CD14-positive monocyte (primary cell): ENCODE measurements around the gene BCAR3. TPM values are rescaled to one million over a fixed set of nuclear protein-coding genes. Genes with fewer than 3 reads are reported as not detected.

Source experiments
- DNase-seq, 3 donors: peaks; one replicate each; pipeline ENCODE4 v3.0.0-alpha.2; 2011 to 2022
- H2AFZ ChIP-seq: 2 replicates; pipeline ENCODE4 v1.6.0; 2012; ENCODE audit warnings: mild to moderate bottlenecking, low read depth, low read length, inconsistent platforms; ENCODE audit not compliant: insufficient read depth, poor library complexity, severe bottlenecking
- H3K27ac ChIP-seq, 2 donors: 1 replicate in 1 of 2; 2 replicates in 1 of 2; pipeline ENCODE4 v1.5.1; 2012 to 2013; ENCODE audit warnings: low read length in 2 of 2, control low read depth in 1 of 2, inconsistent platforms in 1 of 2, low read depth in 1 of 2, mild to moderate bottlenecking in 1 of 2
- H3K27me3 ChIP-seq, 2 donors: one replicate each; pipeline versions ENCODE4 v1.6.0 to v1.6.1; 2011 to 2013; ENCODE audit warnings: low read length in 2 of 2; ENCODE audit not compliant: control insufficient read depth in 2 of 2, insufficient read depth in 2 of 2
- H3K36me3 ChIP-seq, 2 donors: replicated peaks in 1 of 2; 1 replicate in 1 of 2; 2 replicates in 1 of 2; pipeline versions ENCODE4 v1.5.1 to v1.6.1; 2012 to 2013; ENCODE audit warnings: low read length in 2 of 2, control low read depth in 1 of 2, inconsistent platforms in 1 of 2, mild to moderate bottlenecking in 1 of 2; ENCODE audit not compliant: insufficient read depth in 2 of 2, control insufficient read depth in 1 of 2
- H3K4me1 ChIP-seq, 2 donors: 1 replicate in 1 of 2; 2 replicates in 1 of 2; pipeline versions ENCODE4 v1.5.1 to v1.6.1; 2012 to 2013; ENCODE audit warnings: low read length in 2 of 2, control low read depth in 1 of 2, inconsistent platforms in 1 of 2, mild to moderate bottlenecking in 1 of 2, moderate library complexity in 1 of 2; ENCODE audit not compliant: insufficient read depth in 2 of 2, control insufficient read depth in 1 of 2
- H3K4me2 ChIP-seq: replicated peaks from 2 replicates; pipeline ENCODE3; 2012; ENCODE audit warnings: low read length, moderate library complexity, mild to moderate bottlenecking; ENCODE audit not compliant: poor library complexity, severe bottlenecking; ENCODE audit errors: extremely low read depth
- H3K4me3 ChIP-seq, 3 experiments: fragments of 200-600 bp in 1 of 3; sonication (generic) in 1 of 3; replicated peaks in 1 of 3; 1 replicate in 2 of 3; 2 replicates in 1 of 3; pipeline ENCODE4 v1.5.1; 2011 to 2013; ENCODE audit warnings: low read length in 3 of 3, mild to moderate bottlenecking in 3 of 3, control low read depth in 2 of 3, low read depth in 2 of 3, inconsistent platforms in 1 of 3, moderate library complexity in 1 of 3
- H3K79me2 ChIP-seq: 2 replicates; pipeline ENCODE4 v1.6.0; 2012; ENCODE audit warnings: mild to moderate bottlenecking, control low read depth, inconsistent platforms, low read length, moderate library complexity; ENCODE audit not compliant: insufficient read depth
- H3K9ac ChIP-seq: 2 replicates; pipeline ENCODE4 v1.6.0; 2017; ENCODE audit warnings: low read length, mild to moderate bottlenecking; ENCODE audit not compliant: insufficient read depth, poor library complexity, severe bottlenecking
- H3K9me3 ChIP-seq, 2 donors: replicated peaks in 1 of 2; 1 replicate in 1 of 2; 2 replicates in 1 of 2; pipeline versions ENCODE4 v1.5.1 to v1.6.1; 2012 to 2013; ENCODE audit warnings: low read length in 2 of 2, control low read depth in 1 of 2; ENCODE audit not compliant: control insufficient read depth in 1 of 2, insufficient read depth in 1 of 2
- H4K20me1 ChIP-seq: 2 replicates; pipeline ENCODE4 v1.6.0; 2012; ENCODE audit warnings: mild to moderate bottlenecking, low read length, control low read depth, moderate library complexity; ENCODE audit not compliant: insufficient read depth
- H3K27ac Mint-ChIP-seq, 7 donors: one replicate each; pipeline ENCODE4 v1.8.0; 2020; ENCODE audit warnings: mild to moderate bottlenecking in 7 of 7, mixed read lengths in 7 of 7, moderate library complexity in 6 of 7, inconsistent platforms in 2 of 7
- H3K27me3 Mint-ChIP-seq, 3 donors: one replicate each; pipeline ENCODE4 v1.8.0; 2021 to 2022; ENCODE audit warnings: low read depth in 3 of 3, mild to moderate bottlenecking in 3 of 3, mixed read lengths in 3 of 3, moderate library complexity in 3 of 3, inconsistent platforms in 1 of 3
- H3K36me3 Mint-ChIP-seq, 2 donors: one replicate each; pipeline ENCODE4 v1.8.0; 2020; ENCODE audit warnings: mixed read lengths in 2 of 2, inconsistent platforms in 1 of 2, mild to moderate bottlenecking in 1 of 2
- H3K4me1 Mint-ChIP-seq: one replicate; pipeline ENCODE4 v1.8.0; 2020; ENCODE audit warnings: mild to moderate bottlenecking, mixed read lengths
- H3K4me3 Mint-ChIP-seq, 2 donors: one replicate each; pipeline ENCODE4 v1.8.0; 2020; ENCODE audit warnings: mild to moderate bottlenecking in 2 of 2, mixed read lengths in 2 of 2, moderate library complexity in 1 of 2
- H3K9me3 Mint-ChIP-seq, 7 donors: one replicate each; pipeline ENCODE4 v1.8.0; 2020 to 2022; ENCODE audit warnings: mixed read lengths in 7 of 7, mild to moderate bottlenecking in 6 of 7, moderate library complexity in 6 of 7, inconsistent platforms in 2 of 7
- CTCF ChIP-seq: fragments of 200-600 bp; IDR thresholded peaks from one replicate; pipeline ENCODE4 v1.8.0; 2022; ENCODE audit warnings: antibody characterized with exemption, mild to moderate bottlenecking
- WGBS: methylation state at CpG from one replicate; pipeline ENCODE4 v1.1.5; 2013; ENCODE audit warnings: missing lambda C conversion rate; ENCODE audit not compliant: insufficient coverage; 5-methylcytosine and 5-hydroxymethylcytosine counted together
- intact Hi-C, 2 donors: fragments of 100-400 bp; cut with micrococcal nuclease; formaldehyde crosslinking; loops; one replicate each; pipeline versions ENCODE4 v1.15.0 to v1.15.1; 2023
- polyA plus RNA-seq, 3 donors: library from polyadenylated mRNA; depleted of rRNA in 1 of 3; unstranded in 2 of 3; stranded (reverse) in 1 of 3; fragments of 300-500 nt in 2 of 3; fragments of >200 nt in 1 of 3; fragmentation: Illumina TruSeq in 2 of 3; gene quantifications; 1 replicate in 2 of 3; 2 replicates in 1 of 3; pipeline ENCODE4 v1.2.3, GENCODE V29; 2012 to 2021

Gene BCAR3
- polyA plus RNA-seq, 3 donors: 0.05 to 0.41 TPM; not detected in 1

DNA sequence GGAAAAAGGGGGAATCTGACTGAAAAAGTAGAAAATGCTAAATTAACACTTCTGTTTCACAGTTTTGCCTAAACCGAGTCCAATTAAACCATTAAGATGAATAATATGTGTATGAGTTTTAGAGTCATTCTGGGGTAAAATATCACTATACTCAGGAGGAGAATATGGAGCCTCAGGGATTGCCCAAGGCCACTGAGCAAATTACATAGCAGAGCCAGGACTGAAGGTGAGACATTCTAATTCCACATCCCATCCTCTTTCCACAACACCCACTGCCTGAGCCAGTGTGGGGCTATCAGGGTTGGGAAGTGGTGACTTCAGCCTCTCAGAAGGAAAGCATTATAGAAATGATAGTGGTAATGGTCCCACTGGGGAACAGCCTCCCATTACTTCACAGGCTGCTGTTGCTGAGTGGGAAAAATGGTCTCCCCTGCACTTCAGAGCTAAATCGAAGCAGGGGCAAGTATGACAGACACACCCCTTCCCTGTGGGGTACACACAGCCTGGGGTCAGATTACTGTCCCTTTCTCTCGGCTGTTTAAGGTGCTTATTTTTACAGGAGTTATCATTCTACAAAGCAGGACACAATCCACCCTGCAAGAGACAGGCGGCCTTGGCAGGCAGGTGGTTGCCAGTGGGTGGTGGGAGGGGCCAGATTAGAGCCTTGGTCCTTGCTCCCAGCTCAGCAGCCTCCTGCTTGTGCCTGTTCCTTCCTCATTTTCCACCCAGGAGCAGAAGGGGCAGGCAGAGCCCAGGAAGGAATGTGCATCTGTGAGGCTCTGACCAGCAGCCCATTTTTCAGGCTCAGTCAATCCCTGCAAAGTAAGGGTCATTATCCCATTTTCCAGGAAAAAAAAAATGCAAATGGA, 9.5 kb upstream of the BCAR3 start:
- Mint-ChIP-seq H3K9me3 (peaks cover 0 to 2% (median 0%) of the 10 kb centered on the region in 7 donors), H3K27ac (no peak overlapping the region), H3K36me3 (no peaks in the 10 kb centered on the region), H3K4me3 (no peak overlapping the region), H3K27me3 (peaks cover 0 to 3% (median 2%) of the 10 kb centered on the region in 3 donors), H3K4me1 (peaks cover 17% of the 10 kb centered on the region)
- Histone ChIP-seq H3K9ac (no peak overlapping the region), H3K9me3 (no peaks in the 10 kb centered on the region), H3K27me3 (no peaks in the 10 kb centered on the region), H2AFZ (no peak overlapping the region), H3K4me1 (peaks cover 28 to 30% of the 10 kb centered on the region in 2 donors), H3K4me3 (no peak overlapping the region), H3K36me3 (no peaks in the 10 kb centered on the region), H3K79me2 (no peaks in the 10 kb centered on the region), H3K4me2 (no peak overlapping the region), H4K20me1 (no peaks in the 10 kb centered on the region), H3K27ac (no peak overlapping the region)
- intact Hi-C loops: loop anchor here in 1 of 2 donors (5.0 kb wide), 1 partner anchor 156 kb away; no protein-coding TSS in a partner anchor
- DNase-seq: no peak
- WGBS: no CpG with 5 or more reads among the region's 4 CpGs
- TF ChIP-seq CTCF: no peak

- no peak for DNase-seq
- Histone ChIP-seq H3K79me2 (no peaks in the 10 kb centered on the region), H3K4me2 (no peak overlapping the region), H3K27me3 (no peaks in the 10 kb centered on the region), H4K20me1 (no peaks in the 10 kb centered on the region), H3K9me3 (no peaks in the 10 kb centered on the region), H3K27ac (no peak overlapping the region), H3K9ac (no peak overlapping the region), H3K4me1 (peaks cover 22 to 23% of the 10 kb centered on the region in 2 donors), H3K4me3 (no peak overlapping the region), H3K36me3 (no peaks in the 10 kb centered on the region), H2AFZ (no peak overlapping the region)
- TF ChIP-seq CTCF: no peak
- Mint-ChIP-seq H3K4me3 (no peak overlapping the region), H3K9me3 (peaks cover 0 to 2% (median 0%) of the 10 kb centered on the region in 7 donors), H3K4me1 (peaks cover 21% of the 10 kb centered on the region), H3K27ac (no peak overlapping the region), H3K27me3 (peaks cover under 1 to 6% (median 3%) of the 10 kb centered on the region in 3 donors), H3K36me3 (no peaks in the 10 kb centered on the region)
- intact Hi-C loops: loop anchor here in 1 of 2 donors (5.0 kb wide), 1 partner anchor 157 kb away; no protein-coding TSS in a partner anchor
These were observed 8.7 kb upstream of the BCAR3 start for GRCh38 chr1:93690341-93690740.
